GM12864 (cell line): Measurements from ENCODE around the gene MAPT.

Experiments used
- DNase-seq: peaks from one replicate; pipeline ENCODE4 v3.0.0-alpha.2; 2011; ENCODE audit warnings: low read depth
- H3K4me3 ChIP-seq: 2 replicates; pipeline ENCODE4 v1.5.1; 2011; ENCODE audit warnings: mild to moderate bottlenecking, low read depth, low read length, control low read depth
- TF ChIP-seq, protein P1 (sequence below): IDR thresholded peaks from 2 replicates; pipeline ENCODE4 v1.5.1; 2011; ENCODE audit warnings: low read depth, mild to moderate bottlenecking, moderate library complexity, low read length, control low read depth, inconsistent platforms; ENCODE audit errors: missing control alignments

Gene MAPT

DNA sequence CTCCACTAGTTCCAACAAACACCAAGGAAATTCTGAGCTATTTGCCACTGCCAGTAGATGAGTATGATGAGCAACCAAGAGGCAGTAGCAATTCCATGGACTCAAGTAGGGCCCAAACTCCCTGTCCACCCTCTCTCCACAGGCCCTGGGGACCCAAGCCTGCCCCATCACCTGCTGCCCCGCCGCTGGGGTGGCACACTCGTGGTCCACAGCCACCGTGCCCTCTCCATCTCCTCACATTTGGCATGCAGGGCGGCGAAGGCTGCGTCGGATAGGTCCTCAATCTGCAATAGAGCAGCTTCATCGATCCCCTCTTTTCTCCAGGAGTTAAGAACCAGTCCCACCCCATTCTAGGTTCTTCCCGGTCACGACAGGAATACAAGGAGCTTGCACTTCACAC, 138.6 kb downstream of the MAPT start:
- no peak for DNase-seq
- TF ChIP-seq, protein P1, sequence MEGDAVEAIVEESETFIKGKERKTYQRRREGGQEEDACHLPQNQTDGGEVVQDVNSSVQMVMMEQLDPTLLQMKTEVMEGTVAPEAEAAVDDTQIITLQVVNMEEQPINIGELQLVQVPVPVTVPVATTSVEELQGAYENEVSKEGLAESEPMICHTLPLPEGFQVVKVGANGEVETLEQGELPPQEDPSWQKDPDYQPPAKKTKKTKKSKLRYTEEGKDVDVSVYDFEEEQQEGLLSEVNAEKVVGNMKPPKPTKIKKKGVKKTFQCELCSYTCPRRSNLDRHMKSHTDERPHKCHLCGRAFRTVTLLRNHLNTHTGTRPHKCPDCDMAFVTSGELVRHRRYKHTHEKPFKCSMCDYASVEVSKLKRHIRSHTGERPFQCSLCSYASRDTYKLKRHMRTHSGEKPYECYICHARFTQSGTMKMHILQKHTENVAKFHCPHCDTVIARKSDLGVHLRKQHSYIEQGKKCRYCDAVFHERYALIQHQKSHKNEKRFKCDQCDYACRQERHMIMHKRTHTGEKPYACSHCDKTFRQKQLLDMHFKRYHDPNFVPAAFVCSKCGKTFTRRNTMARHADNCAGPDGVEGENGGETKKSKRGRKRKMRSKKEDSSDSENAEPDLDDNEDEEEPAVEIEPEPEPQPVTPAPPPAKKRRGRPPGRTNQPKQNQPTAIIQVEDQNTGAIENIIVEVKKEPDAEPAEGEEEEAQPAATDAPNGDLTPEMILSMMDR = no peak
- H3K4me3 ChIP-seq = no peak overlapping the region

DNA sequence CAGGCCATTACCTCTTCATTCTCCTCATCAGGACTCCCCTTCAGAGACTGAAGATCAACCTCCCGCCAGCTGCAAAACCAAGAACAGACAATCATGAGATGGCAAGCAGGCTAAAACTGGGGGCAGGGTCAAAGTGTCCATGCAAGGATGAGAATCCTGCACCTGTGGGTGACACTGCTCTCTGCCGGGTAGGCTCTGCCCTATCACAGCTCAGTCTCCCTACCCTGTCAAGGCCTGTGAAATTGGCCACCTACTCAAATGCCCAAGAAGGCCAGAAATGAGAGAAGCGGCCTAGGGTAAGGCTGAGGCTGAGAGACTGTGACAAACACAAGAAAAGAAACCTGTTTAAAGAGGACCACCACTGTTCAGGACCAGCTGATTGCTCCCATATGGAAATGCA, 139.0 kb downstream of the MAPT start:
- DNase-seq = no peak
- TF ChIP-seq, protein P1 = no peak
- H3K4me3 ChIP-seq = no peak overlapping the region

DNA sequence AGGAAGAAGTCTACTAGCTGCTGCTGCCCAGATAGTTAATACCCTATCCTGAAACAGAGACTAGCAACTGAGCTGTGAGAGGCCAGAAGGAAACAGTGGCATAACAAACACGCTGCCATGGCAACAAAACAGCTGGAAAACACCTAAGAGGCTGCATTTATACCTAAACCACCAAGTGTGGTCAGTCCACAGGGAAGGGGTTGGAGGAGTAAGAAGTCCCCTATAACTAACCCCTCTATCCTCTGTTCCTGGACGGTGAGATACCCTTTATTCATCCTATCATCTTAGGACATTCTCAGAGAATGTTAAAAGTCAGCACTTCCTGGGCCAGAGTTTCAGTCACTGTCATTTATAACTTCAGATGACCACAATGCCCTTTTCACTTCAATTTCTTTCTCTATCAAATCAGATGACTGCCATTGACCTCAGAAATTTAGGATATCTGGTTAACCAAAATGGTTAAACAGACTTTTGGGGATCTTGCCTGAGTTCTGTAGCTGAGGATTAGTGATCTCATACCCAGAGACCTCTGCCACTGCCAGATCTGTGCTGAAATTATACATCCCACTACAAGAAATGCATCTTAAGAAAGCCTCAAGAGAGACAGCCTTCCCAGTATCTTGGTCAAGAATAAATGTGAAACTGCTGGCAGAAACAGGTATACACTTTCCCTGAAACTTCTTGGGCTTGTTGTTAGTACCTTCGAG, 140.9 kb downstream of the MAPT start:
- no peak overlapping the region for H3K4me3 ChIP-seq
- no peak for DNase-seq
- TF ChIP-seq, protein P1 = no peak

DNA sequence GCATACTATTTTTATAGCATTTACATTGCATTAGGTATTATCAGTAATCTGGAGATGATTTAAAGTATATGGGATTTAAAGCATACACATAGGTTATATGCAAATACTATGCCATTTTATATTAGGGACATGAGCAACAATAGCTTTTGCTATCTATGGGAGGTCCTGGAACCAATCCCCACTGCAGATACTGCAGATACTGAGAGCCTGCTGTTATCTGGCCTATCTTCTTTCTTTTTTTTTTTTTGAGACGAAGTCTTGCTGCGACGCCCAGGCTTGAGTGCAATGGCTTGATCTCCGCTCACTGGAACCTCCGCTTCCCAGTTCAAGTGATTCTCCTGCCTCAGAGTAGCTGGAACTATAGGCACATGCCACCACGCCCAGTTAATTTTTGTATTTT, 142.1 kb downstream of the MAPT start:
- TF ChIP-seq, protein P1 = no peak
- no peak for DNase-seq
- H3K4me3 ChIP-seq = no peak overlapping the region

DNA sequence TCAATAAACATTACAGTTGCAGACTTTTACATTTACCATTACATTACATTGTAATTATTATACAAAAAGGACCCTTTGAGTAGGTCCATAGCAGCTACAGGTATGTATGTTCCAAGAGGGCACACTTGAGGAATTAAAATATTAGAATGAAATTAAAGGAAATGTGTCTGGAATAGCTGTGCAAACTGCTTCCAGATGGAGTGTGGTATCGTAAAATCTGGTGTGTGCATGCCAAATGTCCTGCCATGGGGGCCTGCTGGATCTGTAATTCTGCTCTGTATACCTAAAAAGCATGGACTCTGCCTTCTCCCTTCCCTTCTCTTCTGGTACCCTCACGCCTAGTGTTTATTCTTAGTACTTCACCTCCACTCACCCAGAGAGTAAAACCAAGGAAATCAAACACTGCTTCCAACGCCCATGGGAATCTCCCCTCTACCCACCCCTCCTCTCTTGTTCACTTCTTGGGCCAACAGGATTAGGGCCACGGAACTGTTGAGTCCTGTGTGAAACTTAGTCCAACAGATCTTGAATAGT, 143.4 kb downstream of the MAPT start:
- no peak for DNase-seq
- no peak overlapping the region for H3K4me3 ChIP-seq
- TF ChIP-seq, protein P1 = no peak

DNA sequence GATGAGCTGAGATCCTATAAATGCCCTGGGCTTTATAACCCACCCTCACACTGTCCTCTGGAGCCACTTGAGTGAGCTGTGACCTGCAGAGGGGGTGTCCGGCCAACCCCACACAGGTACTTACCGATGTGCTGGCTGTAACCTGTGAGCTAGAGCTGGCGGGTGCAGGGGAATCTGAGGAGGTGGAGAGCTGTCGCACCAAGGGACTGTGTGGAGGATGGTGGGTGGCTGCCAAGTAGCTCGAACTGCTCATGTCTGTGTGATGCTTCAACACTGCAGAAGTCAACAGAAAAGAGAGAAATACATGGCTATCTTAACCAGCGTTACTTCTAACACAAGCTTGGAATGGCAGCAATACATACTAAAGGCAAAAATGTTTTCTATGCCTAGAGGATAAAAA, 144.1 kb downstream of the MAPT start:
- no peak for DNase-seq
- TF ChIP-seq, protein P1 = no peak
- H3K4me3 ChIP-seq = no peak overlapping the region

DNA sequence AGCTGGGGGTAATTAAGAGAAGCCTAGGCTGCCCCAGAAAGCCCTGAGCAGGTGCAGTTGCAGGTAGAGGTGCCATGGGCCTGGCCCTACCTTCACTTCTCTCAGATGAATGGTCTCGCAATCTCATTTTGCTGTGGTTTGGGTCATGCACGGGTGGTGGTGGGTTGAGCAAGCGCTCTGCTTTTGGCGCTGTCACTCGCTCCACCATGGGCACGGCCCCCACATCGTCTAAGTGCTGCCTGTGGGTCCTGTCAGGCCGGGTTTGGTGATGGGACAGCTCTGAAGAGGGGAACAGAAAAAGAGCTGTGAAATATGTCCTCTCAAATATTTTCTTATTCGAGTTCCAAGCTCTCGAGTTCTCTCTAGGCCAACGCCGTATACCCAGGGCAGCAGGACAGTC, 144.6 kb downstream of the MAPT start:
- no peak for DNase-seq
- no peak overlapping the region for H3K4me3 ChIP-seq
- TF ChIP-seq, protein P1 = no peak
